Naive thymus-derived CD4-positive, alpha-beta T cell (primary cell): ENCODE data around the gene COPS3. TPM values are rescaled to one million over a fixed set of nuclear protein-coding genes. Genes with fewer than 3 reads are reported as not detected.
A peak's percentile ranks its signal among the peaks of the same experiment; 100 is the strongest.

Experiments
- ATAC-seq: fragments of 150-1000 bp; cut with Tn5 transposase; 2 replicates; pipeline ENCODE4 v1.10.0; 2021; ENCODE audit warnings: mild to moderate bottlenecking, moderate library complexity
- CTCF ChIA-PET: fragments of 350-600 bp; sonication (Branson Sonifier 250); formaldehyde crosslinking; loops from one replicate; lab custom pipeline; 2021; ENCODE audit warnings: antibody characterized with exemption; lab: Charles Lee
- POLR2A ChIA-PET: fragments of 350-600 bp; sonication (Branson Sonifier 250); formaldehyde crosslinking; loops from one replicate; lab custom pipeline; 2021; ENCODE audit warnings: antibody characterized with exemption, inconsistent platforms; lab: Charles Lee
- DNase-seq, 9 donors: peaks; one replicate each; pipeline versions ENCODE4 v3.0.0 to v3.0.0-alpha.2; 2020 to 2022; ENCODE audit warnings: mixed read lengths in 1 of 9
- H3K27ac ChIP-seq: one replicate; pipeline ENCODE4 v1.7.0; 2013; ENCODE audit warnings: mild to moderate bottlenecking, low read depth, low read length, moderate library complexity
- H3K27me3 ChIP-seq, 2 donors: one replicate each; pipeline ENCODE4 v1.7.0; 2013; ENCODE audit warnings: low read length in 2 of 2, mild to moderate bottlenecking in 2 of 2, moderate library complexity in 2 of 2; ENCODE audit not compliant: control insufficient read depth in 2 of 2, insufficient read depth in 2 of 2
- H3K36me3 ChIP-seq, 3 experiments: 1 replicate in 2 of 3; 2 replicates in 1 of 3; pipeline ENCODE4 v1.7.0; 2013; ENCODE audit warnings: low read length in 3 of 3, mild to moderate bottlenecking in 3 of 3, moderate library complexity in 1 of 3; ENCODE audit not compliant: insufficient read depth in 3 of 3, control insufficient read depth in 2 of 3
- H3K4me1 ChIP-seq, 2 donors: one replicate each; pipeline ENCODE4 v1.7.0; 2013; ENCODE audit warnings: low read length in 2 of 2, mild to moderate bottlenecking in 2 of 2, moderate library complexity in 1 of 2; ENCODE audit not compliant: control insufficient read depth in 2 of 2, insufficient read depth in 2 of 2
- H3K4me3 ChIP-seq: 2 replicates; pipeline ENCODE4 v1.7.0; 2013; ENCODE audit warnings: mild to moderate bottlenecking, low read length
- H3K9me3 ChIP-seq, 3 experiments: 1 replicate in 2 of 3; 2 replicates in 1 of 3; pipeline ENCODE4 v1.7.0; 2013; ENCODE audit warnings: low read length in 3 of 3; ENCODE audit not compliant: control insufficient read depth in 2 of 3
- H3K27ac Mint-ChIP-seq, 9 donors: one replicate each; pipeline ENCODE4 v1.8.0; 2020 to 2022; ENCODE audit warnings: mixed read lengths in 9 of 9, mild to moderate bottlenecking in 8 of 9, moderate library complexity in 5 of 9, inconsistent platforms in 2 of 9
- H3K27me3 Mint-ChIP-seq, 5 donors: one replicate each; pipeline ENCODE4 v1.8.0; 2021 to 2022; ENCODE audit warnings: mixed read lengths in 5 of 5, mild to moderate bottlenecking in 1 of 5
- H3K36me3 Mint-ChIP-seq, 5 donors: one replicate each; pipeline ENCODE4 v1.8.0; 2020 to 2022; ENCODE audit warnings: mixed read lengths in 5 of 5, mild to moderate bottlenecking in 3 of 5, inconsistent platforms in 1 of 5
- H3K4me1 Mint-ChIP-seq, 7 donors: one replicate each; pipeline ENCODE4 v1.8.0; 2020 to 2022; ENCODE audit warnings: mixed read lengths in 7 of 7, mild to moderate bottlenecking in 3 of 7, inconsistent platforms in 1 of 7
- H3K4me3 Mint-ChIP-seq, 10 donors: one replicate each; pipeline ENCODE4 v1.8.0; 2020 to 2022; ENCODE audit warnings: mild to moderate bottlenecking in 10 of 10, mixed read lengths in 10 of 10, moderate library complexity in 6 of 10, inconsistent platforms in 2 of 10
- H3K9me3 Mint-ChIP-seq, 11 donors: one replicate each; pipeline ENCODE4 v1.8.0; 2020 to 2022; ENCODE audit warnings: mixed read lengths in 11 of 11, mild to moderate bottlenecking in 4 of 11, inconsistent platforms in 1 of 11, moderate library complexity in 1 of 11
- intact Hi-C, 2 donors: fragments of 100-400 bp; cut with micrococcal nuclease; formaldehyde crosslinking; loops; one replicate each; pipeline ENCODE4 v1.15.1; 2023
- polyA plus RNA-seq, 2 donors: library from polyadenylated mRNA; unstranded; fragments of 300-500 nt; fragmentation: Illumina TruSeq; gene quantifications; one replicate each; pipeline ENCODE4 v1.2.3, GENCODE V29; 2021
- total RNA-seq, 6 experiments: library from RNA in 5 of 6; stranded (reverse) in 5 of 6; gene quantifications; 1 replicate in 5 of 6; 2 replicates in 1 of 6; pipeline ENCODE4 v1.2.3 and lab custom pipeline; 2021 to 2026

COPS3 gene
- total and polyA plus RNA-seq, 7 experiments from 2014 or later: 44.7 to 98.7 (median 76.5) TPM

DNA sequence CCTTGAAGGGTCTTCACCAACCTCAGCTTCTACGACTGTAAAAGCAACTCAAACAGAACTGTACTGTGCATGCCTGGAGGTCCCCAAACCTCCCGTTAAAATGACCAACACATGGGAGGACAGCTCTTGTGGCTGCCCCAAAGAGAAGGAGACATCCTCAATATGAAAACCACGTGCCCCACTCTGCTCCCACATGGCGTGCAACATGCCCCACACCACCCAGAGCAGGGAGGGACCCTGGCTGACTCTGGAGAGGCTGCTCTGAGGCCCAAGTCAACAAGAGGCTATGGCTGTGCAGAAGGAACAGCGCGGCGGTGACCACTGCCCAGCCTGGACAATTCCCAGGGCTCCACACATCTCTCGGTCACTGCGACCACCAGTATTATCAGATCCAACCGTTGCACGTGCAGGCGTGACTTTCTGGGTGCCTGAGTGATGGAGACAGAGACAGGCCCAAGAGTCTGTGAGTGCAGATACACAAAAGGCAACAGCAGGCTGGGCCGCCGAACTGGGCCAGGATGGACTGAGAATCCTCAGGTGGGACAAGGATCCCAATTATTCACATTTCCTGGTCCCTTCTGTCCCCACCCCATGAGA lies 76.3 kb downstream of the COPS3 start:
- H3K36me3 Mint-ChIP-seq: peaks cover 0 to 31% (median 14%) of the 10 kb centered on the region in 5 donors
- Histone ChIP-seq H3K4me3 (peak overlapping the region; percentile 68), H3K36me3 (peaks cover 0 to 22% (median 0%) of the 10 kb centered on the region in 3 experiments), H3K4me1 (peaks cover 17 to 30% of the 10 kb centered on the region in 2 donors), H3K27ac (peak overlapping the region; percentile 70), H3K27me3 (no peaks in the 10 kb centered on the region), H3K9me3 (no peaks in the 10 kb centered on the region)
- POLR2A ChIA-PET: interaction anchor here (0.6 to 4.2 kb wide), 6 partner anchors 10 to 29 kb away, joined by 3 to 16 read pairs (median 4); no protein-coding TSS in a partner anchor
- H3K27me3 Mint-ChIP-seq: no peaks in the 10 kb centered on the region
- H3K4me1 Mint-ChIP-seq: peaks cover 17 to 35% (median 19%) of the 10 kb centered on the region in 7 donors
- H3K4me3 Mint-ChIP-seq: peak overlapping the region; percentile 87 to 93 (median 89)
- no peak for DNase-seq
- peak overlapping the region; percentile 43 to 96 (median 91) for H3K27ac Mint-ChIP-seq
- peaks cover 0 to 6% (median 0%) of the 10 kb centered on the region in 11 donors for H3K9me3 Mint-ChIP-seq
- no peak for ATAC-seq
- CTCF ChIA-PET: no interaction called here
- intact Hi-C loops: loop anchor here (1.0 to 10.0 kb wide), 7 partner anchors 26 to 987 kb away; partner anchors contain the start of genes DRC3 (in 1 of the 2), NCOR1 (in 1 of the 2), PIGL (in 1 of the 2) and TOM1L2 (in 1 of the 2)

DNA sequence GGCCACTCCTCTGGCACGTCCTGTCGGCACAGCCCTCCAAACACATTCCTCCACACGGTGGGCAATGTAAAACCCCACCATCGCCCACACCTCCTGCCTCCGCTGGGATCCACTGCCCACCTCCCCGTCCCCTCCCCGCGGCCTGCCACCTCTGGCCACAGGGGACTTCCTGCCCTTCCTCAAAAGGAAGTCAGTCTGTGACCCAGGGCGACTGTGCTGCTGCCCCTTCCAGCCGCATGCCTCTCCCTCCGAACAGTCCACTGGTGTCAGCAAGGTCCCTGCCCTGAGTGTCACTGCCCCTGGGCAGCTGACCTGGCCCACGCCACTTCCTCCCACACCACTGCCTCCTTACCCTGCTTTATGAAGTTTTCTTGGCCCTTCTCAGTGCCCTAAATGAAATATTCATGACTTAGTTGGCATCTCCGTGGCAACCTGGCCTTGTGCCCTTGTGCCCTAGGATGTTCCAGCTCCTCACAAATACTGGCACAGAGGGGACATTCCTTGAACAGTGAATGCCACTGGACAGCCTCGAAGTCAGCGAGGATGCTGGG lies 76.9 kb downstream of the COPS3 start:
- ChIA-PET CTCF (no interaction called here), POLR2A (interaction anchor here (0.6 to 4.2 kb wide), 4 partner anchors 10 to 29 kb away, joined by 3 to 16 read pairs (median 6); no protein-coding TSS in a partner anchor)
- Histone ChIP-seq H3K27ac (peak overlapping the region; percentile 70), H3K9me3 (no peaks in the 10 kb centered on the region), H3K36me3 (peaks cover 0 to 22% (median 0%) of the 10 kb centered on the region in 3 experiments), H3K27me3 (no peaks in the 10 kb centered on the region), H3K4me3 (no peak overlapping the region), H3K4me1 (peaks cover 17 to 30% of the 10 kb centered on the region in 2 donors)
- Mint-ChIP-seq H3K4me1 (peaks cover 17 to 35% (median 19%) of the 10 kb centered on the region in 7 donors), H3K9me3 (peaks cover 0 to 6% (median 0%) of the 10 kb centered on the region in 11 donors), H3K27ac (peak overlapping the region in 8 of 9 donors; percentile 46 to 91 (median 71)), H3K36me3 (peaks cover 0 to 31% (median 14%) of the 10 kb centered on the region in 5 donors), H3K27me3 (no peaks in the 10 kb centered on the region), H3K4me3 (peak overlapping the region; percentile 87 to 93 (median 89))
- ATAC-seq: no peak
- intact Hi-C loops: loop anchor here in 1 of 2 donors (2.0 to 10.0 kb wide), 2 partner anchors 25 to 49 kb away; no protein-coding TSS in a partner anchor
- no peak for DNase-seq

DNA sequence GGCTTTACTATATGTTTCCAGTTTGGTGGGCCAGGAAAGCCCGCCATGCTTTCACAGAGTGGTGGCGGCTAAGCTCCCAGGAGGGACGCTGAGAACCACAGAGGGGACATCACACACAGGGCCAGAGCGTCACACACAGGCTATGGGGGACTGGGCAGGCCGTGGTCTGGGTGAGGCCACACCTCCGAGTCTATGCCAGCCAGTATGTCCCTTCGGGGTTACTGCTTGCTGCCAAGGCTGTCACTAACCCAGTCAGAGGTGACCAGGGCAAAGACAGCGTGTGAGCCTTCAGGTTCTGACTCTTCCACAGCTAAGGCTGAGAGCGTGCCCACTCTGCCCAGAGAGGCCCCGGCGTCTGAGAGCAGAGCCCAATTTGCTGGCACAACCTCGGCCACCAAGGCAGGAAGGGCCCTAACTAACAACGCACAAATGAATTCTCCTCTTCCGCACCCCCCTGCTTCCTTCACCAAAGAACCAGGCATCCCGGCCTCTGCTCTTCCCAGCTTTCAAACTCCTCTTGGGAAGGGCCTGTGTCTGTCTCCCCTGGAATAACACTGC lies 77.8 kb downstream of the COPS3 start:
- intact Hi-C loops: loop anchor here in 1 of 2 donors (10.0 kb wide), 1 partner anchor 48 kb away; no protein-coding TSS in a partner anchor
- ATAC-seq (no peak), DNase-seq (no peak)
- H3K9me3 Mint-ChIP-seq: peaks cover 0 to 6% (median 0%) of the 10 kb centered on the region in 11 donors
- H3K27ac Mint-ChIP-seq: peak overlapping the region in 5 of 9 donors; percentile 34 to 73 (median 47)
- Histone ChIP-seq H3K4me1 (peaks cover 17 to 30% of the 10 kb centered on the region in 2 donors), H3K4me3 (no peak overlapping the region), H3K27me3 (no peaks in the 10 kb centered on the region), H3K9me3 (no peaks in the 10 kb centered on the region), H3K36me3 (peaks cover 0 to 22% (median 0%) of the 10 kb centered on the region in 3 experiments), H3K27ac (peak overlapping the region; percentile 19)
- H3K36me3 Mint-ChIP-seq: peaks cover 0 to 31% (median 14%) of the 10 kb centered on the region in 5 donors
- H3K27me3 Mint-ChIP-seq: no peaks in the 10 kb centered on the region
- ChIA-PET CTCF (no interaction called here), POLR2A (no interaction called here)
- peaks cover 17 to 35% (median 19%) of the 10 kb centered on the region in 7 donors for H3K4me1 Mint-ChIP-seq
- H3K4me3 Mint-ChIP-seq: peak overlapping the region in 8 of 10 donors; percentile 10 to 89 (median 44)

DNA sequence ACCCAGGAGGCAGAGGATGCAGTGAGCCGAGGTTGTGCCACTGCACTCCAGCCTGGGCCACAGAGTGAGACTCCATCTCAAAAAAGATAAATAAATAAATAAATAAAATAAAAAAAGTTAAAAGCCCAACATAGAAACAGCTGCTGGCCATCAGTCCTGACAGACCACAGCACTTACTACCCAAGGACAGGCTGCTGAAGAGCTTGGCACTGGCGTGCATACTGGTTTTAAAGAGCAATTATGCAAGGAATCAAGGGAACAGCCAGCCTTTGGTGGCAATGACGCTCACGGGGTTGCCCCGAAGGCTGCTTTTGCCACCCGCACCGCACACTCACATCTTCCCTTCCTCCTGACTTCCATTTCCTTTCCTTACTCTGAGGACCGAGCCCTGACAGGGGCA lies 79.1 kb downstream of the COPS3 start:
- H3K9me3 Mint-ChIP-seq: peaks cover 0 to 4% (median 0%) of the 10 kb centered on the region in 11 donors
- H3K4me1 Mint-ChIP-seq: peaks cover 16 to 41% (median 21%) of the 10 kb centered on the region in 7 donors
- peak overlapping the region in 1 of 9 donors; percentile 61 for H3K27ac Mint-ChIP-seq
- peaks cover 0 to 22% (median 0%) of the 10 kb centered on the region in 3 experiments for H3K36me3 ChIP-seq
- ATAC-seq (no peak), DNase-seq (no peak)
- intact Hi-C loops: loop anchor here in 1 of 2 donors (10.0 kb wide), 1 partner anchor 47 kb away; no protein-coding TSS in a partner anchor
- no peaks in the 10 kb centered on the region for H3K9me3 ChIP-seq
- peaks cover 0 to 35% (median 14%) of the 10 kb centered on the region in 5 donors for H3K36me3 Mint-ChIP-seq
- H3K27me3 ChIP-seq: no peaks in the 10 kb centered on the region
- H3K27me3 Mint-ChIP-seq: no peaks in the 10 kb centered on the region
- CTCF ChIA-PET: no interaction called here
- no peak overlapping the region for H3K27ac ChIP-seq
- no peak overlapping the region for H3K4me3 ChIP-seq
- H3K4me1 ChIP-seq: peaks cover 17 to 30% of the 10 kb centered on the region in 2 donors
- H3K4me3 Mint-ChIP-seq: peak overlapping the region in 1 of 10 donors; percentile 21
- POLR2A ChIA-PET: interaction anchor here (1.4 to 2.4 kb wide), 2 partner anchors 18 to 21 kb away, joined by 3 to 8 read pairs; no protein-coding TSS in a partner anchor

DNA sequence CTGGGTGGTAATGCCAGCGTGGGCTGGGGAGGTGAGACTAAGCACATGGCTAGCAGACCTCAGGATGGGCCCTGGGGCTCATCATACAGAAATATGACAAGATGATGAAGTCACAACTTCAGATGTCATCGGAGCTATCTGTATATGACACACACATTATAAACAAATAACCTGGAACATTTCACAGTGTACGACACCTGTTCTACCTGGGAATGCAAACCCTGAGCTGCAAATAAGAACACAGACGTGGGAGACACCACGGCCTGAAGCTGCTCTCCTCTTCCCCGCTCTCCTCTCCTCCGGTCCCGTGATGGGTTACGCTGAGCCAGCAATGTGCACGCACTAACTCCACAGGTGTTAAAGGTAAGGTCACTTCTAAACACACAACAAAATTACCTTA lies 79.8 kb downstream of the COPS3 start:
- DNase-seq (no peak), ATAC-seq (no peak)
- Histone ChIP-seq H3K27ac (no peak overlapping the region), H3K36me3 (peaks cover 0 to 22% (median 0%) of the 10 kb centered on the region in 3 experiments), H3K27me3 (no peaks in the 10 kb centered on the region), H3K9me3 (no peaks in the 10 kb centered on the region), H3K4me3 (no peak overlapping the region), H3K4me1 (peaks cover 17 to 26% of the 10 kb centered on the region in 2 donors)
- POLR2A ChIA-PET: interaction anchor here (0.9 to 2.4 kb wide), 6 partner anchors 9 to 79 kb away, joined by 3 to 8 read pairs (median 4); no protein-coding TSS in a partner anchor
- H3K4me1 Mint-ChIP-seq: peaks cover 16 to 44% (median 21%) of the 10 kb centered on the region in 7 donors
- H3K36me3 Mint-ChIP-seq: peaks cover 0 to 35% (median 14%) of the 10 kb centered on the region in 5 donors
- H3K9me3 Mint-ChIP-seq: peaks cover 0 to 2% (median 0%) of the 10 kb centered on the region in 11 donors
- intact Hi-C loops: loop anchor here in 1 of 2 donors (10.0 kb wide), 1 partner anchor 46 kb away; no protein-coding TSS in a partner anchor
- no peak overlapping the region for H3K4me3 Mint-ChIP-seq
- CTCF ChIA-PET: interaction anchor here (1.1 to 1.6 kb wide), 2 partner anchors 9 to 18 kb away, joined by 3 to 5 read pairs; no protein-coding TSS in a partner anchor
- no peak overlapping the region for H3K27ac Mint-ChIP-seq
- no peaks in the 10 kb centered on the region for H3K27me3 Mint-ChIP-seq

DNA sequence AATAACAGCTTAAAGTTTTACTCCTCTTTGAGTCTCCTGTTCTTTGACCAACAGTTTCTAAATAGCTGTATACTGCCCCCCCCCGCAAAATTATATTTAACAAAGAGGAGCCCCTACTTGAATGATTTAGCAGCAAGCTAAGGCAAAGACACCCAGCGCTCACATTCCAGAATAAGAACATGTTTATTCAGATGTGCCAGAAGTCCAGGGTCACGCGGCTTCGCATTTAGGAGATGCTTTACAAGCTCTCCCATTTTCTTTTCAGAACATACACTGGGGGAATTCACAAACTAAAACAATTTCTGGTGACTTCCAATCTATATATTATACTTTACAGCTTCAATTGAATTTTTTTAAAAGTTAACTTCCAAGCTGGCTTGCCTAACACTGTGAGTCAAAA lies 80.2 kb downstream of the COPS3 start:
- Mint-ChIP-seq H3K27ac (no peak overlapping the region), H3K4me1 (peaks cover 16 to 44% (median 21%) of the 10 kb centered on the region in 7 donors), H3K27me3 (no peaks in the 10 kb centered on the region), H3K4me3 (no peak overlapping the region), H3K36me3 (peaks cover 0 to 35% (median 14%) of the 10 kb centered on the region in 5 donors), H3K9me3 (peaks cover 0 to 2% (median 0%) of the 10 kb centered on the region in 11 donors)
- DNase-seq: no peak
- H3K4me1 ChIP-seq: peaks cover 17 to 22% of the 10 kb centered on the region in 2 donors
- no peaks in the 10 kb centered on the region for H3K9me3 ChIP-seq
- ATAC-seq: no peak
- ChIA-PET CTCF (interaction anchor here (1.1 to 1.6 kb wide), 2 partner anchors 10 to 17 kb away, joined by 3 to 5 read pairs; no protein-coding TSS in a partner anchor), POLR2A (interaction anchor here (0.9 to 2.4 kb wide), 7 partner anchors 9 to 78 kb away, joined by 3 to 8 read pairs (median 5); no protein-coding TSS in a partner anchor)
- H3K27ac ChIP-seq: no peak overlapping the region
- intact Hi-C loops: loop anchor here in 1 of 2 donors (10.0 kb wide), 1 partner anchor 46 kb away; no protein-coding TSS in a partner anchor
- no peaks in the 10 kb centered on the region for H3K27me3 ChIP-seq
- peaks cover 0 to 22% (median 0%) of the 10 kb centered on the region in 3 experiments for H3K36me3 ChIP-seq
- no peak overlapping the region for H3K4me3 ChIP-seq
